SU-DHL-6 (cell line): ENCODE data around the gene RAB3C.

ENCODE experiments used
- EZH2phosphoT487 ChIP-seq: fragments of 200-600 bp; sonication (generic), shearing (Covaris generic); conservative IDR thresholded peaks from 2 replicates; pipeline ENCODE4 v1.6.1; 2018; ENCODE audit warnings: mild to moderate bottlenecking, antibody characterized with exemption, low read length, moderate library complexity, mixed read lengths
- TF ChIP-seq, protein P1 (sequence below): fragments of 200-600 bp; sonication (generic); IDR thresholded peaks from one replicate; pipeline ENCODE4 v1.5.1; 2017; ENCODE audit warnings: antibody characterized with exemption, mild to moderate bottlenecking, low read length, moderate library complexity; ENCODE audit not compliant: insufficient read depth, poor library complexity, severe bottlenecking

DNA sequence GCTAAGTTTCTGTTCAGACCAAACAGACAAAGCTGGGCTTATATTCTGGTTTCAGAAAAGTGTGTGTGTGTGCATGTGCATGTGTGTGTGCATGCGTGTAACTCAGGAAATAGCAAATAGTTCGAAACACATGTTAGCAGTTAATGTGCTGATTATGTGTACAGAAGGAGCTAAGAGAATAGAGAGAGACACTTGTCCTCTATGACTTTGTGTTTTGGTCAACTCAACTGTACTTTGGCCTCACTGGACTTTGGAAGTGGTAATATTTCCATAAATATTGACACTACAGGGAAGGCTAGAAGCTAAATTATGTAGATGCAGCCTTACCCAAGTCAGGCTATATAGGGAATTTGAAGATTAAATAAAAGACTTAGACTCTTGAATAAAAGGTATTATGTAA is 155.5 kb downstream of the RAB3C start:
- no peak for TF ChIP-seq EZH2phosphoT487
- TF ChIP-seq, protein P1, sequence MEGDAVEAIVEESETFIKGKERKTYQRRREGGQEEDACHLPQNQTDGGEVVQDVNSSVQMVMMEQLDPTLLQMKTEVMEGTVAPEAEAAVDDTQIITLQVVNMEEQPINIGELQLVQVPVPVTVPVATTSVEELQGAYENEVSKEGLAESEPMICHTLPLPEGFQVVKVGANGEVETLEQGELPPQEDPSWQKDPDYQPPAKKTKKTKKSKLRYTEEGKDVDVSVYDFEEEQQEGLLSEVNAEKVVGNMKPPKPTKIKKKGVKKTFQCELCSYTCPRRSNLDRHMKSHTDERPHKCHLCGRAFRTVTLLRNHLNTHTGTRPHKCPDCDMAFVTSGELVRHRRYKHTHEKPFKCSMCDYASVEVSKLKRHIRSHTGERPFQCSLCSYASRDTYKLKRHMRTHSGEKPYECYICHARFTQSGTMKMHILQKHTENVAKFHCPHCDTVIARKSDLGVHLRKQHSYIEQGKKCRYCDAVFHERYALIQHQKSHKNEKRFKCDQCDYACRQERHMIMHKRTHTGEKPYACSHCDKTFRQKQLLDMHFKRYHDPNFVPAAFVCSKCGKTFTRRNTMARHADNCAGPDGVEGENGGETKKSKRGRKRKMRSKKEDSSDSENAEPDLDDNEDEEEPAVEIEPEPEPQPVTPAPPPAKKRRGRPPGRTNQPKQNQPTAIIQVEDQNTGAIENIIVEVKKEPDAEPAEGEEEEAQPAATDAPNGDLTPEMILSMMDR = no peak
